Breast epithelium (tissue), 4 donors: ENCODE measurements around the gene OR52E2. TPM values are rescaled to one million over a fixed set of nuclear protein-coding genes. Genes with fewer than 3 reads are reported as not detected.

Experiments used
- DNase-seq, 2 donors: peaks; one replicate each; pipeline ENCODE4 v3.0.0-alpha.2; 2019; ENCODE audit warnings: low spot score in 2 of 2
- H3K27ac ChIP-seq, 2 donors: fragments of 200-600 bp; sonication (generic) in 1 of 2; one replicate each; pipeline ENCODE4 v1.5.1; 2016 to 2019; ENCODE audit warnings: mild to moderate bottlenecking in 1 of 2
- H3K27me3 ChIP-seq, 2 donors: fragments of 200-600 bp; sonication (generic) in 1 of 2; one replicate each; pipeline versions ENCODE4 v1.5.1 to v1.6.0; 2017 to 2019; ENCODE audit warnings: control low read depth in 1 of 2, mild to moderate bottlenecking in 1 of 2
- H3K36me3 ChIP-seq: fragments of 200-600 bp; one replicate; pipeline ENCODE4 v1.5.1; 2019
- H3K4me1 ChIP-seq, 2 donors: fragments of 200-600 bp; sonication (generic); one replicate each; pipeline ENCODE4 v1.5.1; 2016 to 2019; ENCODE audit warnings: control low read depth in 1 of 2
- H3K4me3 ChIP-seq, 3 donors: fragments of 200-600 bp; sonication (generic); 1 replicate in 2 of 3; 2 replicates in 1 of 3; pipeline ENCODE4 v1.5.1; 2016 to 2019; ENCODE audit warnings: mild to moderate bottlenecking in 3 of 3, moderate library complexity in 2 of 3
- H3K9me3 ChIP-seq, 2 donors: fragments of 200-600 bp; sonication (generic) in 1 of 2; one replicate each; pipeline ENCODE4 v1.5.1; 2016 to 2019; ENCODE audit warnings: control low read depth in 1 of 2
- POLR2A ChIP-seq: fragments of 450-650 bp; IDR thresholded peaks from one replicate; pipeline ENCODE4 v1.6.1; 2016; ENCODE audit warnings: antibody characterized with exemption, mild to moderate bottlenecking, moderate library complexity
- POLR2AphosphoS5 ChIP-seq, 3 donors: sonication (generic); formaldehyde crosslinking; IDR thresholded peaks; one replicate each; pipeline ENCODE4 v1.6.1; 2017; ENCODE audit warnings: antibody characterized with exemption in 3 of 3
- intact Hi-C: fragments of 100-400 bp; cut with DNase I; formaldehyde crosslinking; loops from one replicate; pipeline ENCODE4 v1.15.1; 2023; ENCODE audit warnings: low total_unique reads
- total RNA-seq, 3 donors: library from RNA; depleted of rRNA; stranded (reverse); fragments of >200 nt; gene quantifications; one replicate each; pipeline ENCODE4 v1.1.0, GENCODE V29; 2016
- TF ChIP-seq, protein P1 (sequence below), 3 donors: fragments of 450-650 bp; IDR thresholded peaks; one replicate each; pipeline ENCODE4 v1.5.1; 2016 to 2017; ENCODE audit warnings: antibody characterized with exemption in 3 of 3, mild to moderate bottlenecking in 3 of 3, moderate library complexity in 3 of 3

Gene OR52E2
- total RNA-seq = not detected

GRCh38 chr11:5059391-5059790, at the start of gene OR52E2:
Gene OR52E2 (minus strand): TSS chr11:5059627. CDS start chr11:5059627, 0 bp downstream.
- intact Hi-C loops = no loop called here
- Histone ChIP-seq H3K27ac (no peak within 1 kb of the TSS), H3K4me1 (no peaks in the 10 kb centered on the region), H3K27me3 (no peaks in the 10 kb centered on the region), H3K4me3 (no peak within 1 kb of the TSS), H3K36me3 (no peaks in the 10 kb centered on the region), H3K9me3 (no peaks in the 10 kb centered on the region)
- TF ChIP-seq, protein P1, sequence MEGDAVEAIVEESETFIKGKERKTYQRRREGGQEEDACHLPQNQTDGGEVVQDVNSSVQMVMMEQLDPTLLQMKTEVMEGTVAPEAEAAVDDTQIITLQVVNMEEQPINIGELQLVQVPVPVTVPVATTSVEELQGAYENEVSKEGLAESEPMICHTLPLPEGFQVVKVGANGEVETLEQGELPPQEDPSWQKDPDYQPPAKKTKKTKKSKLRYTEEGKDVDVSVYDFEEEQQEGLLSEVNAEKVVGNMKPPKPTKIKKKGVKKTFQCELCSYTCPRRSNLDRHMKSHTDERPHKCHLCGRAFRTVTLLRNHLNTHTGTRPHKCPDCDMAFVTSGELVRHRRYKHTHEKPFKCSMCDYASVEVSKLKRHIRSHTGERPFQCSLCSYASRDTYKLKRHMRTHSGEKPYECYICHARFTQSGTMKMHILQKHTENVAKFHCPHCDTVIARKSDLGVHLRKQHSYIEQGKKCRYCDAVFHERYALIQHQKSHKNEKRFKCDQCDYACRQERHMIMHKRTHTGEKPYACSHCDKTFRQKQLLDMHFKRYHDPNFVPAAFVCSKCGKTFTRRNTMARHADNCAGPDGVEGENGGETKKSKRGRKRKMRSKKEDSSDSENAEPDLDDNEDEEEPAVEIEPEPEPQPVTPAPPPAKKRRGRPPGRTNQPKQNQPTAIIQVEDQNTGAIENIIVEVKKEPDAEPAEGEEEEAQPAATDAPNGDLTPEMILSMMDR (IDR thresholded peaks at IDR 0.05) = no peak
- no peak for DNase-seq

GRCh38 chr11:5107285-5107684, 47.9 kb upstream of the OR52E2 start:
- Histone ChIP-seq H3K4me1 (no peaks in the 10 kb centered on the region), H3K27me3 (no peaks in the 10 kb centered on the region), H3K36me3 (no peaks in the 10 kb centered on the region), H3K27ac (no peak overlapping the region), H3K9me3 (no peaks in the 10 kb centered on the region), H3K4me3 (no peak overlapping the region)
- intact Hi-C loops = no loop called here
- no peak for TF ChIP-seq POLR2AphosphoS5 (IDR thresholded peaks at IDR 0.05)
- TF ChIP-seq POLR2A = no peak
- no peak for DNase-seq

DNA sequence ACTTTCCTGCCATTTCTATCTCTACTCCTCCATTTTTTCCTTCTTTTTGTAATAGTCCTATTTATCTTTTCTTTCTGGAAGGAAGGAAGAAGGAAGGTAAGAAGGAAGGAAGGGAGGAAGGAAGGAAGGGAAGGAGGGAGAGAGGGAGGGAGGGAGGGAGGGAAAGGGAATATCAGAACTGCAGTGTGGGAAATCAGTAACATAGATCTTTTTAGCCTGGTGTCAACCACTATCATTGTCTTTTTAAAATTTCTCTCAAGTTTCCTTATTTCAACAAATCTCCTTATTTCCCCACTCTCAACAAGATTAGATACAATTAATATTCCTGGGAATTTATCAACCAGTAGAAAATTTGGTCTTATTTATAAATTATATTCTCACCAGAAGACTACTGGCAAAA, 43.6 kb upstream of the OR52E2 start:
- H3K4me1 ChIP-seq = no peaks in the 10 kb centered on the region
- H3K9me3 ChIP-seq = no peaks in the 10 kb centered on the region
- H3K27ac ChIP-seq = no peak overlapping the region
- no peak for DNase-seq
- H3K27me3 ChIP-seq = no peaks in the 10 kb centered on the region
- H3K4me3 ChIP-seq = no peak overlapping the region
- H3K36me3 ChIP-seq = no peaks in the 10 kb centered on the region
- intact Hi-C loops = no loop called here
- TF ChIP-seq, protein P1 (IDR thresholded peaks at IDR 0.05) = no peak
- TF ChIP-seq POLR2AphosphoS5 (IDR thresholded peaks at IDR 0.05) (no peak), POLR2A (no peak)

GRCh38 chr11:5102246-5102645, 42.8 kb upstream of the OR52E2 start:
- Histone ChIP-seq H3K27ac (no peak overlapping the region), H3K4me1 (no peaks in the 10 kb centered on the region), H3K36me3 (no peaks in the 10 kb centered on the region), H3K9me3 (no peaks in the 10 kb centered on the region), H3K4me3 (no peak overlapping the region), H3K27me3 (no peaks in the 10 kb centered on the region)
- TF ChIP-seq, protein P1 (IDR thresholded peaks at IDR 0.05) = no peak
- TF ChIP-seq POLR2A (no peak), POLR2AphosphoS5 (IDR thresholded peaks at IDR 0.05) (no peak)
- intact Hi-C loops = no loop called here
- DNase-seq = no peak

GRCh38 chr11:5096011-5096410, 36.6 kb upstream of the OR52E2 start:
- no peaks in the 10 kb centered on the region for H3K27me3 ChIP-seq
- H3K27ac ChIP-seq = no peak overlapping the region
- intact Hi-C loops = no loop called here
- no peaks in the 10 kb centered on the region for H3K9me3 ChIP-seq
- TF ChIP-seq, protein P1 (IDR thresholded peaks at IDR 0.05) = no peak
- TF ChIP-seq POLR2AphosphoS5 (IDR thresholded peaks at IDR 0.05) (no peak), POLR2A (no peak)
- no peak for DNase-seq
- no peaks in the 10 kb centered on the region for H3K36me3 ChIP-seq
- no peak overlapping the region for H3K4me3 ChIP-seq
- no peaks in the 10 kb centered on the region for H3K4me1 ChIP-seq
